ENCODE measurements around the gene PRM1.

Gene PRM1

DNA sequence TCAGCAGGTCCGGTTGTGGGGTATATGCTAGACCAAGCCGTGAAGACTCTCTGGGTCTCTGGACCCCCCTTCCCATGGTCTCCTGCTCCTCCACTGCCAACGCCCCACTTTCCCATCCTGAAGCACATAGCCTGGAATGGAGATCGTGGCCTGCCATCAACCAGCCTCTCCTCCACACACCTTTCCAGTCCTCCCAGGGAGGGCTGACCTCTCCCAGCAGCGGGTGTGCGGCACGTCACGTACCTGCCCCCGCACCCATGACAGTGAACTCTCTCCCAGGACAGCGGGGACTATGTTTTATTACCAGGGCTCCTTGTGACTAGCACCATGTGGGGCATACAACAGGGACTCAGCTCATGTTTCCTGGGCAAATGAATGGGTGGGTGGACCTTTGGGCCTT lies 9.5 kb downstream of the PRM1 start:
- DNase-seq: no peak

DNA sequence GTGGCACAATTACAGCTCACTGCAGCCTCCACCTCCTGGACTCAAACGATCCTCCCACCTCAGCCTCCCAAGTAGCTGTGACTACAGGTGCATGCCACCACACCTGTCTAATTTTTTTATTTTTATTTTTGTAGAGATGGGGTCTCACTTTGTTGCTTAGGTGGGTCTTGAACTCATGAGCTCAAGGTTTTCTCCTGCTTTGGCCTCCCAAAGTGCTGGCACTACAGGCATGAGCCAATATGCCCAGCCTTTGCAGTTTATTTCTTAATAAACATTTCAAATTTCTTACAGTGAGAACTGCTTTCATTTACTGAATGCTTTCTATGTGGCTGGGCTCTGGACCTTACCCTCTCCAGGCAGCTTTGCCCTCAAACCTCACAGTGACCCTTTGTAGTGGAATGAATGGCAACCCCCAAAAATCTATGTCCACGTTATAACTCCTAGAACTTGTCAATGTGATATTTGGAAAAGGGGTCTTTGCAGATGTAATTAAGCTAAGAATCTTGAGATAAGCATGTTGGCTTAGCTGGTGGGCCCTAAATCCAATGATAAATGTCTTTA lies 10.4 kb downstream of the PRM1 start:
- no peak for DNase-seq

DNA sequence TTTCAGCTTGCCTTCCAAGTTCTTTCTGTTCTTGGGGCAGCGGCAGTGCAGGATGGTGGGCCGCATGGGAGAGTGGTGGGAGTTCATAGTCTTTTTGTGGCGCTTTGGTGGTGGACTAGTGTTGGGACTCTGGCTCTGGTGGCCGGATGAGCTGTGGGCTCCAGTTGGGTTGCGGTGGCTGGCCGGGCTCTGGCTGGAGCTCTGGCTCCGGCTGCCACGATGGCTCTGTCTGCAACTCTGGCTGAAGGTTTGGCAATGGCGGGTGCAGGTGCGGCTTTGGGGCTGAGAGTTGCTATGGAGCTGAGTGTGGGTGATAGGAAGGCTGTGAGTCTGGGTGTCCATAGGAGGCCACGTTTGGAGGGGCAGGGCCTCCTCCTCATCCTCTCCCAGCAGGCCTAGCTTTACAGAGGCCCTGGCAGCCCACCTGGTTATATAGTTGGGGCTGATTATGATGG lies 12.2 kb downstream of the PRM1 start, which contains the start of gene TNP2:
Gene TNP2 (minus strand): TSS at position 405 of the 455 bp plus-strand sequence. CDS start 63 bp downstream, at position 342.
- no peak for DNase-seq

DNA sequence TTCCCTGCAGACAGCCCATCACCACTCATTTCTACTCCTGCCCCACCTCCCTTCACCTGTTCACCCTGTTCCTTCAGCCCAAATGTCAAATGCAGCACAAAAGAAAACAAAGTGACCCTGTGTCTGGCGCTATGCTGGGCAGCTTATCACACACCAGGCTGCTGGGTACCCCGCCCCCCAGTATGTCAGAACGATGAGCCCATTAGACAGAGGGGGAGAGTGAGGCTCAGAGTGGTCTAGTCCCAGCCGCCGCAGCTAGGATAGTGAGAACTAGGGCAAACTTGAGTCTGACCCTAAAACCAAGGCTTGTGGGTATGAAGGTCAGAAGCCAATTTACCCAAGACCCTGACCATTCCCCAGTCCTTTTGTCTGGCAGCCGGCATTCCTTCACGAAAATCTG lies 16.0 kb downstream of the PRM1 start:
- no peak for DNase-seq

DNA sequence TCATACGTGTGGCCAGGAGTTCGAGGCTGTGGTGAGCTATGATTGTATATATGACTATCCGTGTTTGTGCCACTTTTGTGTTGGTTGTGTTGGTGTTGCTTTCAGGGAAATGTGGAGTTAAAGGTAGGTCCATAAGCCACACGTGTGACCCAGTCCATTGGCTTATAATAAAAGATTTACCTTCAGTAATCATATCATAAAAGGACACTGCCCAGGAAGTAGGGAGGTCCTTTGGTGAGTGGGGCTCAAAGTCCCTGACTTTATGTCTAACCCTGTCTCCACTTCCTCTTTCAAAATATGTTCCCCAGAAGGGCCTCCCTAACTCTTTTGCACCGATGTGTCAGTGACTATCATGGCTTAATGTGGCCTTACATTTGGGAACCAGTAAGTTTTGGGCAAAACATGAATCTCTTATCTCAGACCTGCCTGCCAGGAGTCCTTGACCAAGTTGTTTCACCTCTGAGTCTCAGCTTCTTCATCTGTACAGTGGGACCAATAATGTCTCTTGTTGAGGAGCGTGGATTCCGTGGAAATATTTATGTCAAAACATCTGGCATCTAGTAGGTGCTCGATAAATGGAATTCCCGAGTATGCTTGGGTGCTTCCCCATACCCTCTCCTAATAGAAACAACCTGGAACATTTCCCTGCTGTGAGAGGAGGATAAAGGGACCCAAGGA lies 16.8 kb downstream of the PRM1 start:
- peak; percentile 26 to 37 for DNase-seq

DNA sequence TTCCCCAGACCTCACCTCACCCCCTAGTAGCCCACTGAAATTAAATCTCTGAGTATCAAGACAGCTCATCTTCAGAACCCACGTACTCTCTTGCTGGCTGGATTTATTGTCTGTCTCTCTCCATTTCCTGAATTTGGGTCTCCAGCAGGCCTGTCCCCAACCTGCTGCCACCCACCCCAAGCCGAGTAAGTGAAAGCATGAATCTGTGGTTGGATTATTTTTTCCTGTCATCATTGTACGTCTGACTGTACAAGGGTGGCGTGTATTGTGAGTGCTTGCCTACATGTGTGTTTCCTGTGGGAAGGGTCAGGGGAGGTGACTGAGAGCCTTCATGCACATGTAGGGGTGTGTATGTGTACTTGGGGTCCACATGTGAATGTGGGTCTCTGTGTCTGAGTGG lies 17.4 kb downstream of the PRM1 start:
- DNase-seq: no peak

DNA sequence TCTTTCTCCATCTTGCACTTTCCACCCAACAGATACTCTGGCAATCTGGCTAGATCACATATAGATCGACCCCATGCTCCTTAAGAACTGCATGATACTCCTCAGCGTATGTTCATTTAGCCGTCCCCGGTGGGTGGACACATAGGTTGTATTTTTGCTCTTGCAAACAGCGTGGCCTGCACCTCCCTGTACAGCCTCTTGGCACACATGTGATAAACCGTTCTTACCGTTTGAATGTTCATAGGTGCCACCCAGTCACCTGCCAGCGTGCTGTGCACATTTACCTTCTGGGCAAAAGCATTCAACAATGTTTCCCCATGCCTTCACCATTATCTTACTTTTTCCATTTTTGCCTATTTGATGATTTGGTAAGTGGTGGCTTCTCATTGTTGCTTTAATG lies 18.2 kb downstream of the PRM1 start:
- DNase-seq: no peak

DNA sequence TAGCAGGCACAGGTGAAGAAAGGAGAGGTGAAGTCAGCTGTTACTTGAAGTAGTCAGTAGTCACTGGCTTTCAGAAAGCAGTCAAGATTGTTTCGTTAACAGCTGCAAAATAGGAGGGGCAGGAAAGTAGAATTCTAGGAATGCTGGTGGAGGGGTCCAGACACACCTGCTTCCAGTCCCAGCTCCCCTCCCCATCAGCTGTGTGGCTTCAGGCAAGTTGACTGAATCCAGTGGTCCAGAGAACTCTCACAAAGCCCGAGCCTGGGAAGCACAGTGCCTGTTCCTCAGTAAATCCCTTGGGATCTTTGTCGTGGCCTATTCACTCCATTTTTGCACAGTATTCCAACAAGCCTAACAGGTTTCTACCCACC lies 20.5 kb downstream of the PRM1 start:
- no peak for DNase-seq

DNA sequence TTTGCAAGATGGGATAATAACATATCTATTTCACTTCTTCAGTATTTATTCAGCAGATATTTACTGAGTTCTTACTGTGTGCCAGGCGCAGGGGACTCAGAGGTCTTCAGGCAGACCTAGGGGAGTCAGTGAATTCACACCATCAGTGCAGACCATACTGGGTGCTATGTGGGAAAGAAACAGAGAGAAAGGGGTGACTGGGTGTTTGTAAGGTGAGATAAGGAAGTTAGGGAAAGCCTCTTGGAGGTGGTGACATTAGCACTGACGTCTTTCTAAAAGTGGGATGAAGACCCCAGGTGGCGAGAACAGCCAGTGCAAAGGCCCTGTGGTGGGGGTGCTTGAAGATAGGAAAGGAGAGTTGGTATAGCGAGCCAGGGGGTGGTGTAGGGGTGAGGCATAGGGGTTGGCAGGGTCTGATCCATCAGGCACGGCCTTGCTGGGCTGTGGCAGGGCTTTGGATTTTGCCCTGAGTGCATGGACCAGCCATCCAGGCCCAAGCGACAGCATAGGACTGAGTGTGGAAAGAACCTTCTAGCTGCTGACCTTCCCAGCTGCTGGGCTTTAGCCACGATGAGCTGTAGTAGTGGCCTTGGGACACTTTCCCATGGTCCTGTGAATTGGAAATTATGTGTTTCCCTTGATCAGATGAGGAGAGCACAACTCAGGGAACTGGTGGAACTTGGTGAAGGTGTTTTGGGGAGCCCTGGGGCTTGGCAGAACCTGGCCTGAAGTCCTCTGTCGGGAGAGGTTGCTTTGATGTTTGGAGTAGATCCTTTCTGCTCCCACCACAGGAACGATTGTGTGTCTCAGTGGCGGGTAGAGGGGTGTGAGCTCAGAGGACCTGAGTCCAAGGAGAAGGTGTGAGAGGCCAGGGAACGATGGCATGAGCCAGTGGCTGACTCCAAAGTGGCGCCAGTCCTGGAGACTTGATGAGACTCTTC lies 21.2 kb downstream of the PRM1 start:
- DNase-seq: no peak

DNA sequence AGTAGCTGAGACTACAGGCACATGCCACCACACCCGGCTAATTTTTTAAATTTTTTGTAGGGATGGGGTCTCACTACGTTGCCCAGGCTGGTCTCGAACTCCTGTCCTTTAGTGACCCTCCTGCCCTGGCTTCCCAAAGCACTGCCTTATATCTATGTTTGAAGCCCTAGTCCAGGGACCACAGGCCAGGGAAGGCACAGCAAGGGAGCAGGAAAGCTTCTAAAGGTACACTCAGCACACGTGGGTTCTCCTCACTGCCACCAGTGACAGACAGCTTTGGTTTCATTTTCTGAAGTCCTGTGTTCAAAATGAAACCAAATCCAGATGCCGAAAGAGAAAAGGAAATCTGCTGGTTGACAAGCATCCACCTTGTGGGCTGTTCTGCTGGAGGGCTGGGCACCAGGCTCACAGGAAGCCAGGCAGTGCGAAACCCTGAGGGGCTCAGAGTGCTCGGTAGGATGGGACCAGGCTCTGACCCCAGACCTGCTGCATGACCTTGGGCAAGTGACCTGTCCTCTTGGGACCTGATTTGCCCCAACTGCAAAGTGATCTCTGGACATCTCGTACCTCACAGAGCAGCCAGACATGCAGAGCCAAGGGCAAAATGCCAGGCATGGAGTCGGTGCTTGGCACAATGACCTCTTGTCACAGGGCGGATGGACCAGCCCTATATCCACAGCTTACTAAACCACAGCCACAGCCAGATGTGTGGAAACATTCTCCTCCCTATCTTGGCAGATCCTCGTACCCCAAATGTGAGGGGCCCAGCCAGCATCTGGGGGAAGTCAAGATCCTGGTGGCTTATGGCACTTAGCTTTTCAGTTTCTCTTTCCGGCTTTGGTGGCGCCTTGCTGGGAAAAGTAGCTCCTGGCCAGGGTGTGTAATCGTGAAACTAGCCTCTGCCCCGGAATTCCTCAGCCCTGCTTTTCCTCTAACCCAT lies 22.3 kb downstream of the PRM1 start:
- no peak for DNase-seq

DNA sequence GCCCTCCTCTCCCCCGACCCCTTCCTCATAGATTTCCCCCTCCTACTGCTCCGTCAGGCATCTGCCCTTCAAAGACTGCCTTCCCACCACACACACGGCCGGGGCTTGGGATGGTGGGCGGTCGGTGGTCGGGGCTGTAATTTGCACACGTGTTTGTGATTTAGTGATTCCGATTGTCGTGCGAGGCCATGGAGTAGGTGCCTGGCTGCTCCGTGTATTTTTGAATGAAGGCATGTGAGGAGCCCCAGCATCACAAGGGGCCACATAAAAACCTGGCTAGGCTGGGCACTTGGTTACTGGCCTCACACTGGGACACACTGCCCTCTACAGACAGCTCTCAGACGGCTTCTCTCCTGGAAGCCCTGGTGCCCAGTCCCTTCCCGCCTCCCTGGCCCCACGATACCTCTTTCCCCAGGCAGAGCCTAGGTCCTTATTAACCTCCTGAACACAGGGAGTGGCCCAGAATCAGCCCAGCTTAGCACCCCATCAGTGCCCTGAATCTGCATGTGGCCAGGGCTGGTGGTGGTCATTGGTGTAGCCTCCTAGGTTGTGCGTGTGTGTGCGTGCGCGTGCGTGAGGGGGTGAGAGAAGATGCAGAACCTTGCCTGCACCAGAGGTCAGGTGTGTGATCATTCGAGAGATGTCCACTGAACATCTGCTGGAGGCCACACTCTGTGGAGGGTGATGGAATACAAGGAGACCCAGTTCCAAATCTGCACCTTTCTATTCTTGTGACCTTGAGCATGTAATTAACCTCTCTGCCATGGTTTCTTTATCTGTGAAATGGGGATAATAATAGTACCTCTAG lies 23.8 kb downstream of the PRM1 start:
- DNase-seq: peak; percentile 81 to 85

DNA sequence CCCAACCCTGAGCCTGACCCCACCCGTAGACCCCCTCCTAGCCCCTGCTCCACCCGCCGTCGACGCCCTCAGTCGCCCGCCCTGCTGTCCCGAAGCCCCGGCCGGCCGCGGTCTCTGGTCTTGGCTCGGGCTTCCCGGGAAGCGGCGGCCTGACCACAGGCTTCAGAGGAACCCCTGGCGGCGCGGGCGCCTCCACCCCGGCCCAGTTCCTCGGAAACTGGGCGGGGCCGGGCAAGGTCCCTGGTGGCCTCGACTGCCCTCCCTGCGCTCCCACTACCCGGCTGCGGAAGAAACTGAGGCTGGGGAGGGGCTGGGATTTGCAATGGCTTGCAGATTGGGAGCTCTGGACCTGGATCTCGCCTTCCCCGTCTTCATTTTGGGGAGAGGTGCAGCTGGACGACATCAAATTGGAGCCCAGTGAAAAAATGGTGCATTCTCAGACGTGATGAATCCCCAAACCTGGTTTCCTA lies 24.4 kb downstream of the PRM1 start:
- peak in 1 of 2 donors; percentile 69 for DNase-seq

DNA sequence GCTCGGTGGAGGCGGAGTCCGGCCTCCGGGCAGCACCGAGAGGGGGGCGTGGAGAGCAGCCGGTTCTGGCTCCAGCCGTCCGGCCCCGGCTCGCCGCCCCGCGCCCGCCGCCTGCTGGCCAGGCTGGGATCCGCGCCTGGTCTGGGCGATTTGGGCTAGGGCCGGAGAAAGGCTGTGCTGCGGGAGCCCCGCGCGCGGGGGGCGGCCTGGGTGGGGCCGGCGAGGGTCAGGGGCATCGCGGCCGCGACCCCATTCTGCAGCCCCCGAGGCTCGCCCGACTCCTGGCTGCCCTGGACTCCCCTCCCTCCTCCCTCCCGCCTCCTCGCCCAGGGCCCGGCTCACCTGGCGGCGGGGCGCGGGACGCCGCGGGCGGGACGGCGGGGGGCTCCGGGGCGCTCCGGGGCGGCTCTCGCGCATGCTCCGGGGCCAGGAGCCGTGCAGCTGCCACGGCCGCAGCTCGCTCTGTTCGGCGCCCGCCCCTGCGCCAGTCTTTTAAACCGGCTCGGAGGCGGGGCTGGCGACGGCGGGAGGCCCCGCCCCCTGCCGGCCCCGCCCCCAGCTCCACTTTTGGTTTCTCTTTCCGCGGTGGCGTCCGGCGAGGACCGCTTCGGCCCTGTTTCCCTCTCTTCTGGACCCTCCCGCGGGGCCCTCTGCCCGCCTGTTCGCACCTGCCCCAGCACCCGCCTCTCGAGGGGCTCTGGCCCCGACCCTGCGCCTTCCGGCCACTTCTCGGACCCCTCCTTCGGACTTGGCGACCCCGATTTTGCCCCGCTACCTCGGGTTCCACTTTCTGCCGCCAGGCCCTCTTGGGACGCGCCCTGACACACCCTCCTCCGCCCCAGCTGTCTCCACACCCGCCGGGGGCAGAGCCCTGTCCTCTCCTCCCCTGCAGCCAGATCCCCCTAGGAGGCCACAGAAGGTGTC lies 25.1 kb downstream of the PRM1 start, which contains the start of gene SOCS1:
Gene SOCS1 (minus strand): TSS at position 468 of the 924 bp plus-strand sequence. CDS start 726 bp downstream, outside the sequence.
- DNase-seq: peak; percentile 83 to 91

DNA sequence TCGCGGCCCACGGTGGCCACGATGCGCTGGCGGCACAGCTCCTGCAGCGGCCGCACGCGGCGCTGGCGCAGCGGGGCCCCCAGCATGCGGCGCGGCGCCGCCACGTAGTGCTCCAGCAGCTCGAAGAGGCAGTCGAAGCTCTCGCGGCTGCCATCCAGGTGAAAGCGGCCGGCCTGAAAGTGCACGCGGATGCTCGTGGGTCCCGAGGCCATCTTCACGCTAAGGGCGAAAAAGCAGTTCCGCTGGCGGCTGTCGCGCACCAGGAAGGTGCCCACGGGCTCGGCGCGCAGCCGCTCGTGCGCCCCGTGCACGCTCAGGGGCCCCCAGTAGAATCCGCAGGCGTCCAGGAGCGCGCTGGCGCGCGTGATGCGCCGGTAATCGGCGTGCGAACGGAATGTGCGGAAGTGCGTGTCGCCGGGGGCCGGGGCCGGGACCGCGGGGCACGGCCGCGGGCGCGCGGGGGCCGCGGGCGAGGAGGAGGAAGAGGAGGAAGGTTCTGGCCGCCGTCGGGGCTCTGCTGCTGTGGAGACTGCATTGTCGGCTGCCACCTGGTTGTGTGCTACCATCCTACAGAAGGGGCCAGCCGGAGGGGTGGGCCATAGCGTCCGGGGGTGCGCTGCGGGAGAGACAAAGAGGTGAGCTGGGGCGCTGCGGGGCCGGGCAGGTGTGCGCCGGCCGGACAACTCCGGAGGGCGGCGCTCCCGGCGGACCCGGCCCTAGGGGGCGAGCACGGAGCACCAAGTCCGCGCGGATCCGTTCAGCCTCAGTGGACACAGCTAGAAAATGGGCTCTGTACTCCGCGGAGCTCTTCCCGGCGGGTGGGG lies 26.0 kb downstream of the PRM1 start:
- peak in 1 of 2 donors; percentile 58 for DNase-seq

DNA sequence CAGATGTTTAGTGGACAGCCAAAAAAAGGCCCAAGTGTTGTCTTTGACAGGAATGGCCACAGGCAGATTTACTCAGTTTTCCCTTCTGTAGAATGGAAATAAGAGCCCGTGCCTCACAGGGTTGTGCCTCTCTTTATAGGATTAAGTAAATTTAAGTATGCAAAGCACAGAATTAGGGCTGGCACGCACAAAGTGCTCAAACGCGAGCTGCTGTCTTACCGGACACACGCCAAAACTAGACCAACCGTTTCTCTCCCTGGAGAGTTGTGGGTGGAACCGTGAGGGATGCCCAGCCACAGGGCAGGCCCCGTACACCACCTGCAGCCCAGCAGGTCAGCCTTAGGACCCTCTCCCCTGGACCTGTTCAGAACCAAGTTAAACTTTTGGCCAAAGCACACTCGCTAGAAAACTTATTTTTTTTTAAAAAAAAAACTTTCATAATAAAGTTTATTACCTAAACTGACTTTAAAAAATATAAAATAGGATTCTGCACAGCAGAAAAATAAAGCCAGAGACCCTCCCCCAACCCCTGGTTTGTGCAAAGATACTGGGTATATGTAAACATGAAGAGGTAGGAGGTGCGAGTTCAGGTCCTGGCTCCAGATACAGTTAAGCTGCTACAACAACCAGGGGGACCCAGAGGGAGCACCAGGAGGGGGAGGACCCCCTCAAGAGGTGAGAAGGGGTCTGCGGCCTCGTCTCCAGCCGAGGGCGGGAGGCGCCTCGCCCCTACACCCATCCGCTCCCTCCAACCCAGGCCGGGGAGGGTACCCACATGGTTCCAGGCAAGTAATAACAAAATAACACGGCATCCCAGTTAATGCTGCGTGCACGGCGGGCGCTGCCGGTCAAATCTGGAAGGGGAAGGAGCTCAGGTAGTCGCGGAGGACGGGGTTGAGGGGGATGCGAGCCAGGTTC lies 26.9 kb downstream of the PRM1 start:
- no peak for DNase-seq

DNA sequence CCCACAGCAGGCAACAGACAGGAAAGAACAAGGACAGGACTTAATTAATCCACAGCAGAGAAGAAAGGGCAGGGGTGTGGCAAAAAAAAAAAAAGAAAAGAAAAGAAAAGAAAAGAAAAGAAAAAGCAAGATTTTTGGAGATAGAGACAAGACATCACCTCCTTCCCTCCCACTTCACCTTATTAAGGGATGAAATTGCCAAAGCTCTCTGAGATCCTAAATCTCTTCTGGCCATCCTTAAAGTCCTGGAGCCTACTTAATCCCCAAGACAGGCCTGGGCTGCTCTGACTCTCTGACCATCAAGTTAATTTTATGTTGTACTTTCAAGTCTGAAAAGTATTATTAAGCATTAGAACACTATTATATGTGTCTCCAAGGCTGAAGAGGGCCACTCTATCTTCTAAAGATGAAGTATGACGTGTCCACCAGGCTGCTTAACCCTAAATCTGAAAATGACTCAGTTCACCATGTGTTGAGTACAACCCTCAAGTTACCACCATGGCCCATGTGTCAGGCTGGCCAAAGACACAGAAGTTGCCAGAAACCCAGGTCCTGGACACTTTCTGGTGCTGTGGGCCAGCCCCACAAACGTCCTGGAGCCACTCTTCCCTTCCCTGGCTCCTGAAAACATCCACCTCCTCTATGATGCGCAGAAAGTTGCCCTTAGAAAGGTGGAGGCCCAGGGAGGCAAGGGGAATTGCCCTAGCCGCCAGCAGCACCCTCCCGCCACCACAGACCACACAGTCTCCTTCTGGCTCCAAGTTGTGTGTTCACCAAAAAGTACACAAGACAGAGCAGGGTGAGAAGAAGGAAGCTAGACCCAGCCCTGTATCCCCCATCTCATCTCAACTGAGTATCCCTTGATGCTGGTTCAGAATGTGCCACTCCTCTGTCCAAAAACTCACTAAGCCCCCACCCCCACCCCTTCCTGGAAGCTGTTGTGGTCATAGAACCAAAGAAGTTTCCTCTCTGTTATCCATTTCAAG lies 27.8 kb downstream of the PRM1 start:
- no peak for DNase-seq
